ENCODE results near the gene SRP19.
"Not testable (repeated sequence)": the region's sequence is repeated elsewhere in the genome, so short reads cannot be mapped to it uniquely, and the experiment has no call there.

The SRP19 gene

GRCh38 chr5:112876362-112876761 is 15.3 kb downstream of the SRP19 start:
- no peak for DNase-seq

GRCh38 chr5:112878101-112878500 is 17.0 kb downstream of the SRP19 start:
- DNase-seq = no peak

- DNase-seq = no peak
Measured at GRCh38 chr5:112878760-112879159, 17.7 kb downstream of the SRP19 start.

DNA sequence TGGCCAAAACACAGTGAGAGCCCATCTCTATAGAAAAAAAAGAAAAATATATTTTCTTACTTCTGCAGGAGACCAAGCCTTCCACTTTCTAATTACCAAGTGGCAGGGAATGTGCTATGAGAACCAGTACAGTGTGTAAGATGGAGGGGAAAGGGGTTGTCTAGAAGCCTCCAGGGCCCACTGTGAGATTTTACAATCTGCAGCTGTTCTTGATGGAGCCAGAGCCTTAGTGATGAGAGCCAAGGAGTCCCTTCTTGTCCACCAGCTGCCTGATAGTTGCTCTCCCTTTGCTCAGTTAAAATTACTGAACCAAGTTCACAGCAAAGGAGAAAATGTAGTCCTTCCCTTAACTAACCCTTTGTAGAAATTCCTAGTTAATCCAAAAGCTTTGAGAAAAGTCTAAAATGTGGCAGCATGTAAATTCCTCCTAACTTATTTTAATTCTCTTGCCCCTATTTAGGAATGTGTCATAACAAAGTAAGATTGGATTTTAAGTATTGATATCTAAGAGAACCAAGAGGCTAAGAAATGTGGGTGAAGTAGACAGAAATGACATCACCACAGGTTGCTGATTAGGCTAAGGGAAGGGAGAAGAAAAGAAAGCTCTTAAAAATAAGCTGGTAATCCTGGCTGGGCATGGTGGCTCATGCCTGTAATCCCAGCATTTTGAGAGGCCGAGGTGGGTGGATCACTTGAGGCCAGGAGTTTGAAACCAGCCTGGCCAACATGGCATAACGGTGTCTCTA is 19.3 kb downstream of the SRP19 start:
- DNase-seq = no peak

DNA sequence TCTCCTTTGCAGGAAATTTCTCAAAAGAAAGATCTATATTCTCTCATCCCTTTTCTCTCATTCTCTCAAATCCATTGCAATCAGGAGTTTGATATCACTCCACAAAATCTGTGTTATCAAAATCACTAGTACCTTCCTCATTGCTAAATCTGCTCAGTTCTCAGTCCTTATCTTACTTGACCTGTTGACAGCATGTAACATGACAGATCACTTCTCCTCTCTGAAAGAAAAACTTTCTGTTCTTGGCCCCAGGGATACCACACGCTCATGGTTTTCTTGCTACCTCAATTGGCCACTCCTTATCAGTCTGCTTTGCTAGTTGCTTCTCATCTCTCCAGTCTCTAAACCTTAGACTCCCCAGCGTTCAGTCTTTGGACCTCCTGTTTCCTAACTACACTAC is 22.1 kb downstream of the SRP19 start:
- DNase-seq = no peak

DNA sequence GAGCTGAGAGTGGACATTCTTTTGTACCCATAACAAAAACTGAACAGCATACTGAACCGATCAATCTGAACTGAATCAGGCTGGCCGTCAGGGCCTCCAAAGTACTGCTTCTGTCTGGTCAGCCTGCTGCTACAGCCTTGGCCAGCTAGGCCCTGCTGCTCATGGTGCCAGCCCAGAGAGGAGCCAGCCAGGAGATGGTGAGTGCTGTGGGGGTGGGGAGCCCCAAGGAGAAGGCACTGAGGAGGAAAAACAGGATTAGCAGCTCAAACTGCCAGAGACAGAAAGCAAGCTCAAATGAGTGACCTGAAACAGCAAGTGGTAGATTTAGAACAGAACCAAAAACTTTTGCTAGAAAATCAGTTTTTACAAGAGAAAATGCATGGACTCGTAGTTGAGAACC is 23.9 kb downstream of the SRP19 start:
- DNase-seq = no peak

DNA sequence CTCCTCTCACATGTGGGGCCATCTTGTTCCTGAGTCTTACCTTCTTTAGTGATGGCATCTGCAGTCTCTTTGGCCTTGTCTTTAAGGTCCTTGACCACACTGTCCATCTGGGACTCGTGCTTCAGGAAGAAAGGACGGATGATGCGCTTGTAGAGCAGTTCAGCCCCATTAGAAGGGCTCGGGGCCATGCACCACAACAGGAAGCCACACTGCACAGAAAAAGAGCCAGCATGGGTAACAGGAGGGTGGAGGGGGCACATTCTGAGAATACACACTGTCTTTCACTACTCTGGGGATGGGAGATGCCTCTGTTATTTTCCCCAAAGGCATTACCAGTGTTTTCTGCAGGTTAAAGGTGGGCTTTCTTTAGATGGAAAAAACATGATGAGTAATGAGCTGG is 25.9 kb downstream of the SRP19 start:
- DNase-seq = no peak

- DNase-seq = not testable (repeated sequence)
Measured at GRCh38 chr5:112892066-112892465, 31.0 kb downstream of the SRP19 start.

GRCh38 chr5:112892776-112893175 is 31.7 kb downstream of the SRP19 start:
- no peak for DNase-seq

DNA sequence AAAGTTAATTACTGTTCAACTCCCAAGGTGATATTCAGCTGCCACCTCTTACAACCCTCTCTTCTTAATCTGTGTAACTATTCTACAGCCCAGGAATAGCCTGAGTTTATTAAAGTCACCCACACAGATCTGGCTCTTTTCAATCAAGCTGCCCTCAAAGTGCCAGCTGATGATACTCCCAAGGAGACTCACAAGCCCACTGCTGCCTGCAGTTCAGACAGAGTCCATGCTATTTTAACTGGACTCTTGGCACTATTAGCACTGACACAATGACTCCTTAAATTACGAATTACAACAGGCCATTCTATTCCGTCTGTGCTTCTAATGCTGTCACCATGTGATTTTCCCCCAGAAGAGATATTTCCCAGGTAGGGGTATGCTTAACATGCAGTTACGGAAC is 34.6 kb downstream of the SRP19 start:
- DNase-seq = no peak

DNA sequence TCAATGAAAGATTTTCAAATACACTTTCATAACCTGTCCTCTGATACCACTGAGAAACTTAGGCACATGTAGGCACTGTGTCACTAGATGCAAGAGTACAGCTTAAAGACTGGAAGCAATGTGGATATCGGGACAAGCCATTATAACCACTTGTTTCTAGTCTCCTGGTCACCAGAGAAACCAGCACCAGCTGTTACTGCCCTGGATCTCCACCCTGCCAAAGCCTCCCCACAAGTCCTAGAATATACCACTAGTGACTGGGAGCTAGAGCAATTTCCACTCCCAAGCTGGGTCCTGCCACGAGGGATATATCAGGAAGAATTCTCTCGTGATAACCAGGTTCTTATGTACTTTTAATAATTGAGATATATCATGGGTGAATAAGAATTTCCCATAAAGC is 41.5 kb downstream of the SRP19 start:
- no peak for DNase-seq

GRCh38 chr5:112904996-112905395 is 43.9 kb downstream of the SRP19 start:
- DNase-seq = not testable (repeated sequence)

DNA sequence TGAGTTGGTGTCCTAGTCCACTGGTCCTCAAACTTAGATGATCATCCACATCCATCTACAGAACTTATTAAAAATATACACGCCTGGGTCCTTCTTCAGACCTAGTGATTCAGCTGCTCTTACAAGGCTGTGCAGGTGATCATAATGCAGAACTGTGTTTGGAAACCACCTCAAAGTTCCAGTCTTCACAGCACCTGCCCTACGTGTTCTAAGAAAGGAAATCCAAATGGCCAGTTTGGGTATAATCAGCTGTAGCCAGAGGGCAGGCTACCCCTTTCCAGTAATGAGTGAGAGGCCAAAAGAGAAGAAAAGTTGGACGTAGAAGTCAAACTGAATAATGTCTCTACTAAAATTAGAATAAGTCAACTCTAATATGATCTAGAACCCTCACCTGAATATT is 45.5 kb downstream of the SRP19 start:
- no peak for DNase-seq

- DNase-seq = no peak
Measured at GRCh38 chr5:112907166-112907631, 46.1 kb downstream of the SRP19 start.

GRCh38 chr5:112908854-112909253 is 47.8 kb downstream of the SRP19 start:
- DNase-seq = no peak

- DNase-seq = no peak
Measured at GRCh38 chr5:112910529-112910928, 49.4 kb downstream of the SRP19 start.

- DNase-seq = no peak
Measured at GRCh38 chr5:112914584-112914983, 53.5 kb downstream of the SRP19 start.

DNA sequence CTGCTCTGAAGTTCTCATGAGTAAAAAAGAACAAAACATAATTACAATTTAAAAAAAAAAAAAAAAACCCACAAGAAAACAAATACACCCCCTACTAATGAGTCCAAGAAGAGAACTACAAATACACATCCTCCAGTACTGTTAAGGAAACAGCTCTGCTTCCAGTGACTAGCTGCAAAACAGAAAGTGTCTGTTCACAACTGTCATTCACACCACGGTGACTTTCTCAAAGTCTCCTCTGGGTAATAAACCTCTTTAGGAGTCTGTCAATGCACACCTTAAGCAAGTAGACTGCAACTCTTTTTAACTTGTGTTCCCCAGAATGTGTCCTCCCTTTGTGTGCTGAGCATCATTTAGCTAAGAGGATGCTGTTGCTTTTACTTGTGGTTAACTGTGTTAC is 54.7 kb downstream of the SRP19 start:
- no peak for DNase-seq

GRCh38 chr5:112917453-112917995 is 56.4 kb downstream of the SRP19 start:
- DNase-seq = peak; percentile 31

GRCh38 chr5:112918136-112918535 is 57.0 kb downstream of the SRP19 start:
- DNase-seq = no peak

DNA sequence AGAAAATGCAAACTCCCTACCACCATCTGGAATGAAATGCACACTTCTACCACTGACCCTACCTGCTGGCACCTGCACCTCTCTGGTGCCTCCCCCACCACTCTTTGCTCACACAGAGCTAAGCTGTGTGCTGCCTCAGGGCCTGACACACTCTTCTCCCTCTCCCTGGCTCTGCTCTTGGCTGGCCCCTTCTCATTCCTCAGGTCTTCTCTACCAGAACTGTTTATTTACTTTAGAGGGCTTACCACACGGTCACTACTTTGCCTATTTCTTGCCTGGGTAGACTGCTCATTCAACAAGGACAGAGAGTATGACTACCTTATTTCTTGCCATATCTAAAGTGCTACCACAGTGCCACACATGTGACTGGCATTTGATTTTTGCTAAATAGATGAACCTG is 57.6 kb downstream of the SRP19 start:
- no peak for DNase-seq

All from activated T-cell treated with anti-CD3 and anti-CD28 coated beads, Interleukin-2, amount 50 U/mL, for 1 hour (primary cell).